Umbilical cord (tissue), 2 donors: ENCODE results near the gene SIL1. TPM values are rescaled to one million over a fixed set of nuclear protein-coding genes. Genes with fewer than 3 reads are reported as not detected.
A peak's percentile ranks its signal among the peaks of the same experiment; 100 is the strongest.
"Not testable (repeated sequence)": the region's sequence is repeated elsewhere in the genome, so short reads cannot be mapped to it uniquely, and the experiment has no call there.

Experiments used
- DNase-seq: peaks from one replicate; pipeline ENCODE4 v3.0.0-alpha.2; 2015; ENCODE audit warnings: low spot score
- total RNA-seq: library from RNA; depleted of rRNA; stranded (reverse); fragments of >200 nt; gene quantifications from one replicate; pipeline ENCODE4 v1.2.3, GENCODE V29; 2014; ENCODE audit warnings: low replicate concordance; ENCODE audit not compliant: insufficient read depth

Gene SIL1
- 48.9 TPM for total RNA-seq

GRCh38 chr5:139197710-139198669 lies at the start of gene SIL1:
Gene SIL1, minus strand, starts transcription at chr5:139198368. Its CDS starts 70,525 bp downstream, at chr5:139127843.
- peak; percentile 97 for DNase-seq

DNA sequence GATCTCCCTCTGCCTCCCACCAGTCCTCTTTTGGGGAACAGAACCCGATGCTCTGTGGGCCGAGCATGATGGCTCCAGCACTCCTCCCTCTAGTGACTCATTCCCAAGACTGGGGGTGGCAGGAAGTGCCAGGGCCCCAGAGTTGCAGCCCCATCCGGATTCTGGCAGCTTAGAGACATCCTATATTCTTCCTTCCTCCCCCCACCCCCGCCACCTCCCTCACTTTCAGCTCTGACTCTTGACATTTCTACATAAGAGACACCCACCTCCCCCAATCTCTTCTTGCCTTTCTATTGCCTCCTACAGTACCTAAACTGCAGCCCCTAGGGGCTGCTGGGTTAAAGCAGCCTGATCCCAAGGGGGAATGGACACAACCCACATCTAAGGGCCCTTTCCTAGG lies 48.2 kb upstream of the SIL1 start:
- no peak for DNase-seq

- no peak for DNase-seq
Observed at GRCh38 chr5:139245637-139246339, 47.6 kb upstream of the SIL1 start.

- no peak for DNase-seq
Observed at GRCh38 chr5:139243425-139243970, 45.3 kb upstream of the SIL1 start.

GRCh38 chr5:139241139-139241538 lies 43.0 kb upstream of the SIL1 start:
- no peak for DNase-seq

DNA sequence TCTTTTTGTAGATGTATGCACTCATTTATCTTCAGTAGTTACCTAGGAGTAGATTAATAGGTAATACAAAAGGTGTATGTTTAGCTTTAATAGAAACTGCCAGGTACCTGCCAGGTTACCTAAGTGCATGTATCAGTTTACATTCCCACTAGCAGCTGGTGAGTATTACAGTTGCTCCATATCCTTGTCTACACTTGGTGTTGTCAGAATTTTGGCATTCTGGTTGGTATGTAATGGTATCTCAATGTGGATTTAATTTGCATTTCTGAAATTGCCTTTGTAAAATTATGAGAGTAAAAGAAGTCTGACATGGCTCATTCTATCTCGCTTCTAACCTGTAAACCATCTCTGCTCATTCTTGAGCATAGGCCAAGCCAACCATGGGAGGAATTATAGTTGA lies 38.3 kb upstream of the SIL1 start:
- DNase-seq: no peak

DNA sequence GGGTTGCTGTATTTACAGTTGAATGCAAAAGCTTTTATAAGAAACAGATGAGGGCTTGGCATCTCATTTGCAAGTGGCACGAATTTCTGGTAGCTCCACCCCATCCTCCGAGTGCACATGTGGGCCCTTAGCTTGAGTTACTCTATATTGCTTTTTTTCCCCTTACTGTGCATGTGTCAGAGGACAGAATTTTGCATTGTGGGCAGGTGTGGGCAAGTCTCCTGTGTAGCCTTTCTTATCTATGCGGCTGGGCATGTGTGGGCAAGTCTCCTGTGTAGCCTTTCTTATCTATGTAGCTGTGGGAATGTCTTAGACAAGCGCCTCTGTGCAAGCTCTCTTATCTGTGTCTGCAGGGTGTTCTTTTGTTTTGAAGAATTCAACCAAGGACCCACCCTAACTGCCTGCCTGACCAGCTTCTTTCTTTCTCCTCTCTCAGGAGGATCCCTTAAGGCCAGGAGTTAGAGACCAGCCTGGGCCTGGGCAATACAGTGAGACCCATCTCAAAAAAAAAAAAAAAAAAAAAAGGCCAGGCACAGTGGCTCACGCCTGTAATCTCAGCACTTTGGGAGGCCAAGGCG lies 34.1 kb upstream of the SIL1 start:
- peak; percentile 31 for DNase-seq

GRCh38 chr5:139228201-139228803 lies 30.1 kb upstream of the SIL1 start:
- no peak for DNase-seq

- no peak for DNase-seq
Observed at GRCh38 chr5:139226131-139226530, 28.0 kb upstream of the SIL1 start.

DNA sequence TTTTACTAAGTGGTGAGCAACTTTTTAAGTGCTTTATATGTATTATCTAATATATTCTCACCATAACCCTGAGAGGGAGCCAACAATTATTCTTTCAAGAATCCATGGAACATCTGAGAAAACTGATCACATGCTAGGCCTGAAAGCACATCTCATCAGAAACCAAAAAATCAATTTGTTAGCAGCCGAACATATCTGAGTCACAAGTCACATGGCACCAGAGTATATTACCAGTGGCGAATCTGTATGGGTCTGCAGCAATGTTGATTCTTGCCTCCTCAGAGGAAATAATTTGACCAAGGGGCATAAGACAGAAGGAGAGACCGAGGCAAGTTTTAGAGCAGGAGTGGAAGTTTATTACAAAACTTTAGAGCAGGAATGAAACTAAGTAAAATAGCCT lies 25.3 kb upstream of the SIL1 start:
- no peak for DNase-seq

DNA sequence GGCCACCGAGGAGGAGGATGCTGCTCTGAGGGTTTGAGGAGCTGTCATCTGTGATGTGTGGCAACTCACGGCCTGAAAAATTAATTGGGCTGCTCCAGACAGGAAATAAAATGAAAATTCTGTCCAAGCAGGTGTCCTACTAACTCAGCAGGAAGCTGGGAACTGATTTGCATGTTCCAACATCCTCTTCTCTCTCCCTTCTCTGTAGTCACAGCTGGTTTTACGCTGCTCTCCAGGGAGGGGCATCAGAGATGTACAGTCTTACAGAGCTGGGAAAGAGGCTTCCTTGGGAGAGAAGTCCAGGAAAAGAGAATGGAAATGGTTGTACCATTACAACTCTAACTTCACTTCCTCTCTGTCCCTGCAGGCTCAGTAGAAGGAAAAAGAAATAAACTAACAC lies 24.2 kb upstream of the SIL1 start:
- no peak for DNase-seq

GRCh38 chr5:139218038-139218437 lies 19.9 kb upstream of the SIL1 start:
- DNase-seq: not testable (repeated sequence)

GRCh38 chr5:139215107-139215975 lies 17.2 kb upstream of the SIL1 start:
- DNase-seq: no peak

DNA sequence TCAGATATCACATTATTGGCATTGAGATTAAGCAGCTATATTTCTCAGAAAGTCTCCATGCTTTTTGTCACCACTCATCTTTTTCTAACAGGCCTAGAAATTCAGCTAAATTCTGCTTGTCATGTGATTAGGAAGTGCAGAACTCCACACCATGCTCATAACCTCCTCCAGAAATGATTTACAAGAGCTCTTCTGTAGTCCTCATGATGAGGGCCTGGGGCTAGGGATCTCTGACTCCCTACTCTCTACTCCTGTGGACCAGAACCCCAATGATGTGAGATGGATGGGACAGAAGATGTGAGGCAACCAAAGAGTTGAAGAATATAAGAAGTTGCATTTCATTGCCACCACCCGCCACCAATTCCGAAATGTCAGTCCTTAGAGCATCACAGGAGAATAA lies 16.5 kb upstream of the SIL1 start:
- DNase-seq: no peak

DNA sequence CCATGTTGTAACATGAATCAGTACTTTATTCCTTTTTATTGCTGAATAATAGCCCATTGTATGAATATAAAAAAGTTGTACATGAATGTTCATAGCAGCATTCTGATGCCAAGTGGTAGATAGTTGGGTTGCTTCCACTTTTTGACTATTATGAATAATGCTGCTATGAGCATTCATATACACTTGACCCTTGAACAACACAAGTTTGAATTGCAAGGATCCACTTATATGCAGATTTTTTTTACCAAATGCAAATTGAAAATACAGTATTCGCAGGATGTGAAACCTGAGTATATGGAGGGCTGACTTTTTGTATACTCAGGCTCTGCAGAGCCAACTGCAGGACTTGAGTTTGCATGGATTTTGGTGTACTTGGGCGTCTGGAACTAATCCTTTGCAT lies 14.7 kb upstream of the SIL1 start:
- DNase-seq: no peak

- no peak for DNase-seq
Observed at GRCh38 chr5:139212486-139212885, 14.3 kb upstream of the SIL1 start.

DNA sequence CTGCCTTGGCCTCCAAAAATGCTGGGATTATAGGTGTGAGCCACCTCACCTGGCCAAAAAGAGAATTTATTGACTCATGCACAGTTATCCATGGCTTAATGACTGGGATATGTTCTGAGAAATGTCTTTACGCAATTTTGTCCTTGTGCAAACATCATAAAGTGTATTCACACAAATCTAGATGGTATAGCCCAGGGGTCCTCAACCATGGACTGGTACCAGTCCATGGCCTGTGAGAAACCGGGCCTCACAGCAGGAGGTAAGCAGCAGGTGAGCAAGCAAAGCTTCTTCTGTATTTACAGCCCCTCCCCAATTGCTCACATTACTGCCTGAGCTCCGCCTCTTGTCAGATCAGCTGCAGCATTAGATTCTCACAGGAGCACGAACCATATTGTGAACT lies 12.4 kb upstream of the SIL1 start:
- DNase-seq: no peak

DNA sequence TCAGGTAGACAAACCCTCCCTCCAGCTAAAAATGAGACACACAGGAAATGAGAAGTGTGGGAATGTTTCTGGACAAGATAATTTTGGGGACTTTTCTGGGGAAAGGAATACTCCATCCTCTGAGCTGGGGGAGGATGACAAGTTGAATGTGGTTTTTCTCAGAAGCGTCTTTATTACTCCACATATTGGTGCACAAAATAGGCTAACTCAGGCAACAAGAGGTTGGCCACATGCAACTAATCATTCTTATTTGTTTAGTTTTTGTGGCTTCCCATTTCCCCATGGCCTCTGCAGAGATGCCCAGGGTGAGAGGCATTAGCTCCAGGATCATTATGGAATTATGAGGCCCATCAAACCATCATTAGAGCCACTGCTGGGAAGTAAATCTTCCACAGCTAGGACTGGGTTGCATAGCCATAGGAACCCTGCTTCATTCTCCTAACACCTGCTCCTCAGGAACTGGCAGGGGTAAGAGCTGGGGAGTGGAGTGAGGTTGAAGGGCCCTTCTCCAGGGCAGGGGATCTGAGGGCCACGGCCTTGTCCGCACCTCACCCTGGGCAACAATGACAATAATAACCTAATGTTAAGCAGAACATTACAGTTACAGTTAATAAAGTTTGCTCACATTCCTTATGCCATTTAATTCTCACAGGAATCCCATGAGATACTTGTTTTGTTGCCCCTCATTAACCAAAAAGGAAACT lies 9.3 kb upstream of the SIL1 start:
- DNase-seq: no peak

DNA sequence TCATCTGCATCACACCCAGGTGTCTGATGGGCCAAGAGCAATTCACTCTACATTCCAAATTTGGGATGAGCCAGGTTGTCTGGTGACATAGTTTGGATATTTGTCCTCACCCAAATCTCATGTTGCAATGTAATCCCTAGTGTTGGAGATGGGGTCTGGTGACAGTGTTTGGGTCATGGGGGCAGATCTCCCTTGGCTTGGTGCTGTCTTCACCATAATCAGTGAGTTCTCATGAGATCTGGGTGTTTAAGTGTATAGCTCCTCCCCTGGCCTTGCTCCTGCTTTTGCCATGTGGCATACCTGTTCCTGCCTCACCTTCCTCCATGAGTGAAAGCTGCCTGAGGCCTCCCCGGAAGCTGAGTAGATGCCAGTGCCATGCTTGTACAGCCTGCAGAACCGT lies 7.4 kb upstream of the SIL1 start:
- no peak for DNase-seq

DNA sequence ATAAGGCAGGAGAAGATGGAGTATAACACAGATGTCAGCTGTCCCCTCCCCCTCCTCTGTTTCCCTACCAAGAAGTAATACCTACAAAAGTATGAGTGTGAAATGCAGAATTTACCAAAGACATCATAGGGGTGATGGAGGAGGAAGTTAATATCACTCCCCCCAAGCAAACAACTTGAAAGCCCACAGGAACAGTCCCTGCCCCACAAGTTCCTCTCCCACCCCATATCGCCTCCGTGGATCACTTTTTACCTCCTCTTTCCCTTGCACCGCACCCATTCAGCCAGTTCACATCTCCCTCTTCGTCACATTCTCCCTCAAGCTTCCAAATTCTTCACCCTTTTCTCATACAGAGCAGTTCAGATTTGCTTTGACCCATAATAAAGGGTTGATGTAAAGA lies 7.0 kb upstream of the SIL1 start:
- no peak for DNase-seq
